Measurements from ENCODE around the gene PKP1.

The PKP1 gene

GRCh38 chr1:201307760-201308499 lies 24.6 kb downstream of the PKP1 start:
- no peak for DNase-seq (ENCODE audit: low read depth)

- DNase-seq (ENCODE audit: low read depth): no peak
Measured at GRCh38 chr1:201309416-201309815, 26.1 kb downstream of the PKP1 start.

- DNase-seq (ENCODE audit: low read depth): no peak
Measured at GRCh38 chr1:201310251-201310985, 27.1 kb downstream of the PKP1 start.

GRCh38 chr1:201310986-201311355 lies 27.7 kb downstream of the PKP1 start:
- DNase-seq (ENCODE audit: low read depth): no peak

GRCh38 chr1:201311356-201312011 lies 28.2 kb downstream of the PKP1 start:
- DNase-seq (ENCODE audit: low read depth): no peak

- DNase-seq (ENCODE audit: low read depth): no peak
Measured at GRCh38 chr1:201312298-201312697, 29.0 kb downstream of the PKP1 start.

GRCh38 chr1:201313086-201313485 lies 29.8 kb downstream of the PKP1 start:
- DNase-seq (ENCODE audit: low read depth): no peak

- DNase-seq (ENCODE audit: low read depth): no peak
Measured at GRCh38 chr1:201316556-201316955, 33.2 kb downstream of the PKP1 start.

GRCh38 chr1:201317551-201317950 lies 34.2 kb downstream of the PKP1 start:
- no peak for DNase-seq (ENCODE audit: low read depth)

GRCh38 chr1:201318504-201319340 lies 35.4 kb downstream of the PKP1 start:
- no peak for DNase-seq (ENCODE audit: low read depth)

GRCh38 chr1:201319631-201320030 lies 36.3 kb downstream of the PKP1 start:
- no peak for DNase-seq (ENCODE audit: low read depth)

- no peak for DNase-seq (ENCODE audit: low read depth)
Measured at GRCh38 chr1:201320168-201320788, 37.0 kb downstream of the PKP1 start.

- DNase-seq (ENCODE audit: low read depth): no peak
Measured at GRCh38 chr1:201321826-201322390, 38.6 kb downstream of the PKP1 start.

GRCh38 chr1:201322653-201323510 lies 39.6 kb downstream of the PKP1 start:
- no peak for DNase-seq (ENCODE audit: low read depth)

GRCh38 chr1:201324306-201324705 lies 41.0 kb downstream of the PKP1 start:
- no peak for DNase-seq (ENCODE audit: low read depth)

- no peak for DNase-seq (ENCODE audit: low read depth)
Measured at GRCh38 chr1:201324821-201325677, 41.7 kb downstream of the PKP1 start.

GRCh38 chr1:201325678-201326060 lies 42.4 kb downstream of the PKP1 start:
- DNase-seq (ENCODE audit: low read depth): no peak

GRCh38 chr1:201326710-201327109 lies 43.4 kb downstream of the PKP1 start:
- no peak for DNase-seq (ENCODE audit: low read depth)

- DNase-seq (ENCODE audit: low read depth): no peak
Measured at GRCh38 chr1:201327687-201328240, 44.5 kb downstream of the PKP1 start.
